SK-N-SH treated with all-trans-retinoic acid at 6 μM for 48 hours (cell line): Measurements from ENCODE around the gene C1QL1.

Experiments
- ATAC-seq: fragments of 200-7000 bp; cut with Tn5 transposase; 3 replicates; pipeline ENCODE4 v1.9.1; 2020; ENCODE audit warnings: mild to moderate bottlenecking, moderate library complexity
- BACH2 ChIP-seq: fragments of 250-450 bp; sonication (Bioruptor Pico); IDR thresholded peaks from 2 replicates; pipeline ENCODE4 v1.9.0; 2021; ENCODE audit warnings: mild to moderate bottlenecking, borderline replicate concordance
- CREB5 ChIP-seq: fragments of 250-450 bp; sonication (Bioruptor Pico); IDR thresholded peaks from 2 replicates; pipeline ENCODE4 v1.5.1; 2020; ENCODE audit warnings: low read depth, mild to moderate bottlenecking, moderate library complexity
- CSDC2 ChIP-seq: fragments of 250-450 bp; sonication (Bioruptor Pico); IDR thresholded peaks from 2 replicates; pipeline ENCODE4 v1.5.0; 2020; ENCODE audit warnings: mild to moderate bottlenecking, moderate library complexity
- CSRNP3 ChIP-seq: fragments of 250-450 bp; sonication (Bioruptor Pico); IDR thresholded peaks from 2 replicates; pipeline ENCODE4 v1.5.1; 2021; ENCODE audit warnings: mild to moderate bottlenecking, moderate library complexity
- ISL1 ChIP-seq: fragments of 250-450 bp; sonication (Bioruptor Pico); IDR thresholded peaks from 2 replicates; pipeline ENCODE4 v2.1.2; 2022; ENCODE audit warnings: mild to moderate bottlenecking, moderate library complexity
- OSR1 ChIP-seq: fragments of 250-450 bp; sonication (Bioruptor Pico); IDR thresholded peaks from 2 replicates; pipeline ENCODE4 v1.8.0; 2022; ENCODE audit warnings: moderate library complexity, mild to moderate bottlenecking, inconsistent platforms
- PATZ1 ChIP-seq: fragments of 250-450 bp; sonication (Bioruptor Pico); IDR thresholded peaks from 2 replicates; pipeline ENCODE4 v1.8.0; 2020; ENCODE audit warnings: mild to moderate bottlenecking, moderate library complexity, borderline replicate concordance
- POU6F1 ChIP-seq: fragments of 250-450 bp; sonication (Bioruptor Pico); IDR thresholded peaks from 2 replicates; pipeline ENCODE4 v1.8.0; 2021; ENCODE audit warnings: low read depth, mild to moderate bottlenecking, moderate library complexity, borderline replicate concordance
- PPARA ChIP-seq: fragments of 250-450 bp; sonication (Bioruptor Pico); IDR thresholded peaks from 2 replicates; pipeline ENCODE4 v1.5.0; 2020; ENCODE audit warnings: mild to moderate bottlenecking, borderline replicate concordance
- SNAI2 ChIP-seq: fragments of 250-450 bp; sonication (Bioruptor Pico); IDR thresholded peaks from 2 replicates; pipeline ENCODE4 v1.5.0; 2020; ENCODE audit warnings: mild to moderate bottlenecking, moderate library complexity
- TCF4 ChIP-seq: fragments of 250-450 bp; sonication (Bioruptor Pico); IDR thresholded peaks from 2 replicates; pipeline ENCODE4 v1.8.0; 2021; ENCODE audit warnings: mild to moderate bottlenecking, moderate library complexity, borderline replicate concordance
- ZC3H10 ChIP-seq: fragments of 250-450 bp; sonication (Bioruptor Pico); IDR thresholded peaks from 2 replicates; pipeline ENCODE4 v1.5.1; 2021; ENCODE audit warnings: mild to moderate bottlenecking, moderate library complexity
- ZFP3 ChIP-seq: fragments of 250-450 bp; sonication (Bioruptor Pico); IDR thresholded peaks from 2 replicates; pipeline ENCODE4 v1.5.0; 2020; ENCODE audit warnings: mild to moderate bottlenecking, moderate library complexity
- ZNF70 ChIP-seq: fragments of 450-650 bp; formaldehyde crosslinking; IDR thresholded peaks from 2 replicates; pipeline ENCODE4 v1.5.0; 2020; ENCODE audit warnings: mild to moderate bottlenecking, moderate library complexity
- ZNF8 ChIP-seq: fragments of 450-650 bp; formaldehyde crosslinking; IDR thresholded peaks from 2 replicates; pipeline ENCODE4 v1.5.0; 2020; ENCODE audit warnings: mild to moderate bottlenecking, moderate library complexity

The C1QL1 gene

GRCh38 chr17:45016237-45016636, 48.1 kb upstream of the C1QL1 start:
- no peak for TF ChIP-seq CSRNP3 (CRISPR knock-in tag)
- TF ChIP-seq PATZ1 = no peak
- no peak for TF ChIP-seq PPARA (CRISPR knock-in tag)
- no peak for TF ChIP-seq SNAI2 (CRISPR knock-in tag)
- TF ChIP-seq ZC3H10 (CRISPR knock-in tag) = no peak
- no peak for TF ChIP-seq ZNF8 (CRISPR knock-in tag)
- no peak for TF ChIP-seq ISL1 (CRISPR knock-in tag)
- no peak for TF ChIP-seq ZFP3 (CRISPR knock-in tag)
- TF ChIP-seq POU6F1 (CRISPR knock-in tag) = no peak
- TF ChIP-seq ZNF70 (CRISPR knock-in tag) = no peak
- no peak for ATAC-seq

- no peak for ATAC-seq
- no peak for TF ChIP-seq ZFP3 (CRISPR knock-in tag)
- TF ChIP-seq BACH2 (CRISPR knock-in tag) = no peak
- TF ChIP-seq CSDC2 (CRISPR knock-in tag) = no peak
- no peak for TF ChIP-seq SNAI2 (CRISPR knock-in tag)
- TF ChIP-seq CREB5 (CRISPR knock-in tag) = no peak
- no peak for TF ChIP-seq POU6F1 (CRISPR knock-in tag)
- TF ChIP-seq PATZ1 = no peak
- TF ChIP-seq TCF4 (CRISPR knock-in tag) = no peak
- TF ChIP-seq ZNF8 (CRISPR knock-in tag) = no peak
- TF ChIP-seq ZNF70 (CRISPR knock-in tag) = no peak
Observed at GRCh38 chr17:45013021-45013997, 45.2 kb upstream of the C1QL1 start.

GRCh38 chr17:45011767-45012166, 43.7 kb upstream of the C1QL1 start:
- ATAC-seq = no peak
- TF ChIP-seq ZNF70 (CRISPR knock-in tag) (no peak), ISL1 (CRISPR knock-in tag) (no peak), OSR1 (CRISPR knock-in tag) (no peak), ZFP3 (CRISPR knock-in tag) (no peak), BACH2 (CRISPR knock-in tag) (no peak), CREB5 (CRISPR knock-in tag) (no peak)
